Keratinocyte (primary cell): Measurements from ENCODE around the gene HOXD4.

Source experiments
- CTCF ChIP-seq, 3 experiments: IDR thresholded peaks in 1 of 3; conservative IDR thresholded peaks in 1 of 3; optimal IDR thresholded peaks in 1 of 3; 2 replicates in 2 of 3; 3 replicates in 1 of 3; pipeline versions ENCODE3 to v1.5.1; 2011; ENCODE audit warnings: low read length in 3 of 3, mild to moderate bottlenecking in 3 of 3, moderate library complexity in 2 of 3, control low read depth in 1 of 3, inconsistent platforms in 1 of 3; ENCODE audit not compliant: insufficient read depth in 2 of 3; ENCODE audit errors: extremely low read depth in 1 of 3
- EZH2 ChIP-seq: IDR thresholded peaks from one replicate; pipeline ENCODE4 v1.6.1; 2012; ENCODE audit warnings: inconsistent platforms, mild to moderate bottlenecking, low read length, moderate library complexity

DNA sequence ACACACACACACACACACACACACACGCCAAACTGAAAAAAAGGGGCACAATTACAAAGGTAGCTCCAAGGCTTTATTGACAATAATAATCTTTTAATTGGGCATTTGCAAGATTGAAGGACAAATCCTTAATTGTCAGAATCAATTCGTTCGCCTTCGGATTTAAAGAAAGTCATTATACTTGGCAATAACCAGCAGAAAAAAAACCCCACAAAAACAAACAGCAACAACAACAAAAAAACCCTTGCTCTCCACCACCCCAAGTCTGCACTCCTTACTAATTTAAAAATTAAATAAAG is 23.6 kb upstream of the HOXD4 start:
- no peak for TF ChIP-seq CTCF (optimal IDR thresholded peaks at IDR 0.05 in 1 of 3, IDR thresholded peaks at IDR 0.05 in 1 of 3, conservative IDR thresholded peaks at IDR 0.05 in 1 of 3; ENCODE audit: extremely low read depth in 1 of 3, insufficient read depth in 2 of 3, low read length in 3 of 3)
- TF ChIP-seq EZH2, result no peak
